ENCODE data around the gene NIM1K.
"Not testable (repeated sequence)": the region's sequence is repeated elsewhere in the genome, so short reads cannot be mapped to it uniquely, and the experiment has no call there.

NIM1K gene

GRCh38 chr5:43314724-43315123 is 122.7 kb downstream of the NIM1K start:
- DNase-seq (ENCODE audit: low read depth), result peak; percentile 33

DNA sequence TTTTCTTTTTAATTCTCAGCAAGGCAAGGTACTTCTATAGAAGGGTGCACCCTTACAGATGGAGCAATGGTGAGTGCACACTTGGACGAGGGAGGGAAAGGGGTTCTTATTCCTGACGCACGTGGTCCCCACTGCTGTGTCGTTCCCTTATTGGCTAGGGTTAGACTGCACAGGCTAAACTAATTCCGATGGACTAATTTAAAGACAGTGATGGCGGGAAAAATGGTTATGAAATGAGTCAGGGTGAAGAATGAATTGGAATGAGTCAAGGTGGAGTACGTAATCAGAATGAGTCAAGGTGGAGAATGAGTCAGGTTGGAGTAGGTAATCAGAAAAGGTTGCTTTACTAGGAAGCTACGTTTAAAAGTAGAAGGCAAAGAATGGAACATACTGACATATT is 123.2 kb downstream of the NIM1K start:
- peak; percentile 87 for DNase-seq (ENCODE audit: low read depth)

DNA sequence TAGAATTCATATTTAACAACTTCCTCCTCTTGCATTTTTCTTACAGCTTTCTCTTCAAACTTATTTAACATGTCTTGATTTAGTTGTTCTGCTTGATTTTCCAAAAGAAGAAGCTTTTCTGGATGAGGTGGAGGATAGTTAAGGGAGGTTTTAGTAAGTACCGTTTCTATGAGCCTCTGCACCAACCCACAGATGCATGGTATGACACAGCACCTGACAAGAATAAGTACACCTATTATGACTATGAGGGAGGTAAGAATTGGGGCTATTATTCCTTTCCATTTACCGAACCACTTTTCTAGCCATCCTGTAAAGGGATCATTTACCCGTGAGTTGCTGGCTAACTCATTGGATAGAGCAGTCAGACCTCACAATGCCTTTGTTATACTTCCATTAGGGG is 123.7 kb downstream of the NIM1K start:
- no peak for DNase-seq (ENCODE audit: low read depth)

DNA sequence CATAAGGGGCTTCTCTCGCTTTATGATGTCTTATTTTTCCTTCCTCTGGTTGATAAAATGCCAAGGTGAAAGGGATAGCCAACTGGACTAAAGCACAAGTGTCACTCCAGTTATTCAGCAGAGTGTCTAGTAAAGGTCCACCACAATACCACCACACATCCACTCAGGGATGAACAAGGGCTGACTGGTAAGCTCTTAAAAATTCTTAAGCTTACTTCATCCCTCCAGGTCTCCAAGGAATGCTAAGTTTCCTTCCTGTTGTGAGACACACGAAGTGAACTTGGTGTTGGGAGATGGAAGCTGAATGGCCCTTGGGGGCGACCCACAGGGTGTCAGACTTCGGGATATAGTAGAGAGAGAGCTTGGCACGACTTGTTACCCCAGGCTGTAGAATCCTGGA is 124.4 kb downstream of the NIM1K start:
- no peak for DNase-seq (ENCODE audit: low read depth)

DNA sequence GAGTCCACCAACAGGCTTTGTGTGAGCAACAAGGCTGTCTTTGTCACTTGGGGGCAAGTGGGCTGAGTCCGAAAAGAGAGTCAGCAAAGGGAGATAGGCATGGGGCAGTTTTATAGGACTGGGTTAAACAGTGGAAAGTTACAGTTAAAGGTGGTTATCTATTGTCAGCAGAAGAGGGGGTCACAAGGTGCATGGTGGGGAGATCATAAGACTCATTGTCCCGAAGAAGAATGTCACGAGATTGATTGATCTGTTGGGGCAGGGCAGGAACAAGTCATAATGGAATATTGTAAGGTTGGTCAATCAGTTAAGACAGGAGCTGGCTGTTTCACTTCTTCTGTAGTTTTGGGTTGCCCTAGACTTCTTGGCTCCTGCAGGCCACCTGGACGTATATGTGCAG is 128.8 kb downstream of the NIM1K start:
- no peak for DNase-seq (ENCODE audit: low read depth)

DNA sequence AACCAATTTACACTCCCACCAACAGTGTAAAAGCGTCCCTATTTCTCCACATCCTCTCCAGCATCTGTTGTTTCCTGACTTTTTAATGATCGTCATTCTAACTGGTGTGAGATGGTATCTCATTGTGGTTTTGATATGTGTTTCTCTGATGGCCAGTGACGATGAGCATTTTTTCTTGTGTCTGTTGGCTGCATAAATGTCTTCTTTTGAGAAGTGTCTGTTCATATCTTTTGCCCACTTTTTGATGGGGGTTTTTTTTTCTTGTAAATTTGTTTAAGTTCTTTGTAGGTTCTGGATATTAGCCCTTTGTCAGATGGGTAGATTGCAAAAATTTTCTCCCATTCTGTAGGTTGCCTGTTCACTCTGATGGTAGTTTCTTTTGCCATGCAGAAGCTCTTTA is 131.5 kb downstream of the NIM1K start:
- not testable (repeated sequence) for DNase-seq (ENCODE audit: low read depth)

DNA sequence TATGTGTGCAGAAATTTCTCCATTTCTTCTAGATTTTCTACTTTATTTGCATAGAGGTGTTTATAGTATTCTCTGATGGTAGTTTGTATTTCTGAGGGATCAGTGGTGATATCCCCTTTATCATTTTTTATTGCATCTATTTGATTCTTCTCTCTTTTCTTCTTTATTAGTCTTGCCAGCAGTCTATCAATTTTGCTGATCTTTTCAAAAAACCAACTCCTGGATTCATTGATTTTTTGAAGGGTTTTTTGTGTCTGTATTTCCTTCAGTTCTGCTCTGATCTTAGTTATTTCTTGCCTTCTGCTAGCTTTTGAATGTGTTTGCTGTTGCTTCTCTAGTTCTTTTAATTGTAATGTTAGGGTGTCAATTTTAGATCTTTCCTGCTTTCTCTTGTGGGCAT is 133.6 kb downstream of the NIM1K start:
- DNase-seq (ENCODE audit: low read depth), result not testable (repeated sequence)

All from ELR (cell line).